HEK293 (cell line): ENCODE data around the gene PPP1R14C.

Experiments used
- GFI1B ChIP-seq: fragments of 450-650 bp; formaldehyde crosslinking; IDR thresholded peaks from 2 replicates; pipeline ENCODE4 v1.5.1; 2016; ENCODE audit warnings: missing biosample characterization, missing genetic modification characterization
- KLF10 ChIP-seq: fragments of 450-650 bp; IDR thresholded peaks from 2 replicates; pipeline ENCODE4 v1.5.1; 2018; ENCODE audit warnings: missing biosample characterization, mild to moderate bottlenecking, missing genetic modification characterization
- MZF1 ChIP-seq: fragments of 450-650 bp; formaldehyde crosslinking; IDR thresholded peaks from 2 replicates; pipeline ENCODE4 v1.5.1; 2017; ENCODE audit warnings: missing biosample characterization, missing genetic modification characterization, borderline replicate concordance
- OVOL3 ChIP-seq: fragments of 450-650 bp; formaldehyde crosslinking; IDR thresholded peaks from 2 replicates; pipeline ENCODE4 v1.5.1; 2016; ENCODE audit warnings: missing biosample characterization, missing genetic modification characterization
- PRDM10 ChIP-seq: fragments of 450-650 bp; formaldehyde crosslinking; IDR thresholded peaks from 2 replicates; pipeline ENCODE4 v1.5.1; 2016; ENCODE audit warnings: missing biosample characterization, missing genetic modification characterization
- ZBTB10 ChIP-seq: fragments of 450-650 bp; formaldehyde crosslinking; IDR thresholded peaks from 2 replicates; pipeline ENCODE4 v1.5.1; 2016; ENCODE audit warnings: missing biosample characterization, missing genetic modification characterization
- ZBTB7A ChIP-seq: fragments of 450-650 bp; formaldehyde crosslinking; IDR thresholded peaks from 2 replicates; pipeline ENCODE4 v1.5.1; 2016; ENCODE audit warnings: low read depth, missing biosample characterization, missing genetic modification characterization
- ZNF112 ChIP-seq: fragments of 450-650 bp; formaldehyde crosslinking; IDR thresholded peaks from 2 replicates; pipeline ENCODE4 v1.5.0; 2017; ENCODE audit warnings: missing biosample characterization, missing genetic modification characterization
- ZNF114 ChIP-seq: fragments of 450-650 bp; formaldehyde crosslinking; IDR thresholded peaks from 2 replicates; pipeline ENCODE4 v1.5.0; 2017; ENCODE audit warnings: missing biosample characterization, missing genetic modification characterization
- ZNF132 ChIP-seq: fragments of 450-650 bp; formaldehyde crosslinking; IDR thresholded peaks from 2 replicates; pipeline ENCODE4 v1.5.1; 2017; ENCODE audit warnings: missing biosample characterization, missing genetic modification characterization, borderline replicate concordance
- ZNF394 ChIP-seq: fragments of 450-650 bp; formaldehyde crosslinking; IDR thresholded peaks from 2 replicates; pipeline ENCODE4 v1.5.1; 2016; ENCODE audit warnings: missing biosample characterization, missing genetic modification characterization, mild to moderate bottlenecking, moderate library complexity, borderline replicate concordance
- ZNF449 ChIP-seq: fragments of 450-650 bp; formaldehyde crosslinking; IDR thresholded peaks from 2 replicates; pipeline ENCODE4 v1.5.1; 2017; ENCODE audit warnings: missing biosample characterization, mild to moderate bottlenecking, missing genetic modification characterization, moderate library complexity
- ZNF473 ChIP-seq: fragments of 450-650 bp; formaldehyde crosslinking; IDR thresholded peaks from 2 replicates; pipeline ENCODE4 v1.5.1; 2017; ENCODE audit warnings: missing biosample characterization, missing genetic modification characterization
- ZNF501 ChIP-seq: fragments of 450-650 bp; formaldehyde crosslinking; IDR thresholded peaks from 2 replicates; pipeline ENCODE4 v1.5.1; 2016; ENCODE audit warnings: missing biosample characterization, missing genetic modification characterization
- ZNF529 ChIP-seq: fragments of 450-650 bp; formaldehyde crosslinking; IDR thresholded peaks from 2 replicates; pipeline ENCODE4 v1.5.1; 2017; ENCODE audit warnings: missing genetic modification characterization, missing biosample characterization; ENCODE audit not compliant: insufficient replicate concordance
- ZNF530 ChIP-seq: fragments of 450-650 bp; formaldehyde crosslinking; IDR thresholded peaks from 2 replicates; pipeline ENCODE4 v1.5.1; 2016; ENCODE audit warnings: low read depth, missing biosample characterization, missing genetic modification characterization
- ZNF544 ChIP-seq: fragments of 450-650 bp; formaldehyde crosslinking; IDR thresholded peaks from 2 replicates; pipeline ENCODE4 v1.5.0; 2017; ENCODE audit warnings: missing biosample characterization, missing genetic modification characterization
- ZNF610 ChIP-seq: fragments of 450-650 bp; formaldehyde crosslinking; IDR thresholded peaks from 2 replicates; pipeline ENCODE4 v1.5.1; 2016; ENCODE audit warnings: missing biosample characterization, missing genetic modification characterization, borderline replicate concordance
- ZNF654 ChIP-seq: fragments of 450-650 bp; formaldehyde crosslinking; IDR thresholded peaks from 2 replicates; pipeline ENCODE4 v1.5.1; 2016; ENCODE audit warnings: low read depth, missing biosample characterization, missing genetic modification characterization
- ZNF658 ChIP-seq: fragments of 450-650 bp; formaldehyde crosslinking; IDR thresholded peaks from 2 replicates; pipeline ENCODE4; 2016; ENCODE audit warnings: missing biosample characterization, missing genetic modification characterization
- ZNF76 ChIP-seq: fragments of 450-650 bp; formaldehyde crosslinking; IDR thresholded peaks from 2 replicates; pipeline ENCODE4; 2016; ENCODE audit warnings: low read depth, missing biosample characterization, missing genetic modification characterization, borderline replicate concordance
- ZNF776 ChIP-seq: fragments of 450-650 bp; formaldehyde crosslinking; IDR thresholded peaks from 2 replicates; pipeline ENCODE4 v1.5.0; 2017; ENCODE audit warnings: missing biosample characterization, missing genetic modification characterization, borderline replicate concordance
- ZSCAN18 ChIP-seq: fragments of 450-650 bp; formaldehyde crosslinking; IDR thresholded peaks from 2 replicates; pipeline ENCODE4 v1.5.1; 2016; ENCODE audit warnings: missing biosample characterization, missing genetic modification characterization
- TF ChIP-seq, protein P1 (sequence below): fragments of 450-650 bp; formaldehyde crosslinking; IDR thresholded peaks from 2 replicates; pipeline ENCODE4 v1.5.1; 2016; ENCODE audit warnings: missing biosample characterization, missing genetic modification characterization
- TF ChIP-seq, protein P2 (sequence below): fragments of 450-650 bp; formaldehyde crosslinking; IDR thresholded peaks from 2 replicates; pipeline ENCODE4 v1.5.1; 2016; ENCODE audit warnings: missing biosample characterization, missing genetic modification characterization
- TF ChIP-seq, protein P3 (sequence below): fragments of 450-650 bp; formaldehyde crosslinking; optimal IDR thresholded peaks from 2 replicates; pipeline ENCODE3; 2016; ENCODE audit warnings: missing biosample characterization, mild to moderate bottlenecking, missing genetic modification characterization

Gene PPP1R14C

GRCh38 chr6:150195996-150196417, 53.2 kb downstream of the PPP1R14C start (continued):
- no peak for TF ChIP-seq ZBTB10 (tag by site-specific recombination)
- no peak for TF ChIP-seq ZNF473 (tag by site-specific recombination)
- no peak for TF ChIP-seq MZF1 (tag by site-specific recombination)
- TF ChIP-seq ZNF112 (tag by site-specific recombination): no peak
- TF ChIP-seq ZNF610: 0 out of 2 replicates have a peak, but pooled peaks have one; percentile 50
- TF ChIP-seq, protein P1, sequence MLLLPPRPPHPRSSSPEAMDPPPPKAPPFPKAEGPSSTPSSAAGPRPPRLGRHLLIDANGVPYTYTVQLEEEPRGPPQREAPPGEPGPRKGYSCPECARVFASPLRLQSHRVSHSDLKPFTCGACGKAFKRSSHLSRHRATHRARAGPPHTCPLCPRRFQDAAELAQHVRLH (tag by site-specific recombination): peak; percentile 87
- TF ChIP-seq, protein P2, sequence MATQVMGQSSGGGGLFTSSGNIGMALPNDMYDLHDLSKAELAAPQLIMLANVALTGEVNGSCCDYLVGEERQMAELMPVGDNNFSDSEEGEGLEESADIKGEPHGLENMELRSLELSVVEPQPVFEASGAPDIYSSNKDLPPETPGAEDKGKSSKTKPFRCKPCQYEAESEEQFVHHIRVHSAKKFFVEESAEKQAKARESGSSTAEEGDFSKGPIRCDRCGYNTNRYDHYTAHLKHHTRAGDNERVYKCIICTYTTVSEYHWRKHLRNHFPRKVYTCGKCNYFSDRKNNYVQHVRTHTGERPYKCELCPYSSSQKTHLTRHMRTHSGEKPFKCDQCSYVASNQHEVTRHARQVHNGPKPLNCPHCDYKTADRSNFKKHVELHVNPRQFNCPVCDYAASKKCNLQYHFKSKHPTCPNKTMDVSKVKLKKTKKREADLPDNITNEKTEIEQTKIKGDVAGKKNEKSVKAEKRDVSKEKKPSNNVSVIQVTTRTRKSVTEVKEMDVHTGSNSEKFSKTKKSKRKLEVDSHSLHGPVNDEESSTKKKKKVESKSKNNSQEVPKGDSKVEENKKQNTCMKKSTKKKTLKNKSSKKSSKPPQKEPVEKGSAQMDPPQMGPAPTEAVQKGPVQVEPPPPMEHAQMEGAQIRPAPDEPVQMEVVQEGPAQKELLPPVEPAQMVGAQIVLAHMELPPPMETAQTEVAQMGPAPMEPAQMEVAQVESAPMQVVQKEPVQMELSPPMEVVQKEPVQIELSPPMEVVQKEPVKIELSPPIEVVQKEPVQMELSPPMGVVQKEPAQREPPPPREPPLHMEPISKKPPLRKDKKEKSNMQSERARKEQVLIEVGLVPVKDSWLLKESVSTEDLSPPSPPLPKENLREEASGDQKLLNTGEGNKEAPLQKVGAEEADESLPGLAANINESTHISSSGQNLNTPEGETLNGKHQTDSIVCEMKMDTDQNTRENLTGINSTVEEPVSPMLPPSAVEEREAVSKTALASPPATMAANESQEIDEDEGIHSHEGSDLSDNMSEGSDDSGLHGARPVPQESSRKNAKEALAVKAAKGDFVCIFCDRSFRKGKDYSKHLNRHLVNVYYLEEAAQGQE (tag by site-specific recombination): no peak
- peak; percentile 92 for TF ChIP-seq GFI1B (tag by site-specific recombination)
- no peak for TF ChIP-seq ZSCAN18 (tag by site-specific recombination)
- no peak for TF ChIP-seq ZNF658 (tag by site-specific recombination)
- TF ChIP-seq ZNF394 (tag by site-specific recombination): peak; percentile 47; the same call in 1 of the 2 replicates
- no peak for TF ChIP-seq ZNF530 (tag by site-specific recombination)
- TF ChIP-seq ZNF449: no peak
- TF ChIP-seq ZNF529 (tag by site-specific recombination): no peak
- peak; percentile 96 for TF ChIP-seq PRDM10 (tag by site-specific recombination)
- no peak for TF ChIP-seq ZBTB7A (tag by site-specific recombination)
- no peak for TF ChIP-seq ZNF776 (tag by site-specific recombination)
- TF ChIP-seq, protein P3, sequence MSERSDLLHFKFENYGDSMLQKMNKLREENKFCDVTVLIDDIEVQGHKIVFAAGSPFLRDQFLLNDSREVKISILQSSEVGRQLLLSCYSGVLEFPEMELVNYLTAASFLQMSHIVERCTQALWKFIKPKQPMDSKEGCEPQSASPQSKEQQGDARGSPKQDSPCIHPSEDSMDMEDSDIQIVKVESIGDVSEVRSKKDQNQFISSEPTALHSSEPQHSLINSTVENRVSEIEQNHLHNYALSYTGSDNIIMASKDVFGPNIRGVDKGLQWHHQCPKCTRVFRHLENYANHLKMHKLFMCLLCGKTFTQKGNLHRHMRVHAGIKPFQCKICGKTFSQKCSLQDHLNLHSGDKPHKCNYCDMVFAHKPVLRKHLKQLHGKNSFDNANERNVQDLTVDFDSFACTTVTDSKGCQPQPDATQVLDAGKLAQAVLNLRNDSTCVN (tag by site-specific recombination): no peak
- TF ChIP-seq ZNF501 (tag by site-specific recombination): peak; percentile 67; the same call in 1 of the 2 replicates
- TF ChIP-seq KLF10 (tag by site-specific recombination): peak; percentile 56
- no peak for TF ChIP-seq ZNF654 (tag by site-specific recombination)
- no peak for TF ChIP-seq ZNF114 (tag by site-specific recombination)
- TF ChIP-seq ZNF76 (tag by site-specific recombination): no peak
- TF ChIP-seq ZNF544 (tag by site-specific recombination): no peak
- no peak for TF ChIP-seq ZNF132 (tag by site-specific recombination)
- peak; percentile 90; the same call in 1 of the 2 replicates for TF ChIP-seq OVOL3 (tag by site-specific recombination)
